GM23338 (cell line): ENCODE results near the gene TAF4.

Experiments
- CTCF ChIP-seq, 2 experiments: fragments of 200-600 bp in 1 of 2; sonication (generic) in 1 of 2; conservative IDR thresholded peaks; 2 replicates each; pipeline versions ENCODE4 v1.5.1 to v1.6.1; 2016 to 2017; ENCODE audit warnings: antibody characterized with exemption in 2 of 2, low read depth in 2 of 2, mild to moderate bottlenecking in 2 of 2, moderate library complexity in 1 of 2
- ETS1 ChIP-seq: IDR thresholded peaks from 2 replicates; pipeline ENCODE4 v1.6.1; 2016; ENCODE audit warnings: antibody characterized with exemption
- EZH2 ChIP-seq: fragments of 200-600 bp; sonication (generic); IDR thresholded peaks from one replicate; pipeline ENCODE4 v1.8.0; 2017; ENCODE audit warnings: antibody characterized with exemption, mild to moderate bottlenecking, low read depth; ENCODE audit not compliant: unreplicated experiment
- REST ChIP-seq: IDR thresholded peaks from one replicate; pipeline ENCODE4 v1.6.1; 2018; ENCODE audit warnings: antibody characterized with exemption; ENCODE audit not compliant: unreplicated experiment
- STAT1 ChIP-seq: IDR thresholded peaks from one replicate; pipeline ENCODE4 v1.6.1; 2016; ENCODE audit warnings: antibody characterized with exemption; ENCODE audit not compliant: unreplicated experiment
- ZNF114 ChIP-seq: fragments of 250-450 bp; sonication (Bioruptor Pico); IDR thresholded peaks from 2 replicates; pipeline ENCODE4 v1.5.0; 2020; ENCODE audit warnings: mild to moderate bottlenecking, moderate library complexity

GRCh38 chr20:62065674-62066338 is at the start of gene TAF4:
- no peak for TF ChIP-seq CTCF (conservative IDR thresholded peaks at IDR 0.05; ENCODE audit: low read depth in 2 of 2)
- no peak for TF ChIP-seq EZH2
- TF ChIP-seq STAT1: no peak
- TF ChIP-seq REST: no peak
- no peak for TF ChIP-seq ETS1
- TF ChIP-seq ZNF114 (CRISPR knock-in tag): no peak
